GM19324 (cell line): ENCODE results near the gene SLPI.

Experiments
- ATAC-seq: cut with Tn5 transposase; IDR thresholded peaks from one replicate; pipeline ENCODE4 v1.9.1; 2021; ENCODE audit warnings: mild to moderate bottlenecking, moderate library complexity; ENCODE audit not compliant: unreplicated experiment, low FRiP score

The SLPI gene, protein sequence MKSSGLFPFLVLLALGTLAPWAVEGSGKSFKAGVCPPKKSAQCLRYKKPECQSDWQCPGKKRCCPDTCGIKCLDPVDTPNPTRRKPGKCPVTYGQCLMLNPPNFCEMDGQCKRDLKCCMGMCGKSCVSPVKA

DNA sequence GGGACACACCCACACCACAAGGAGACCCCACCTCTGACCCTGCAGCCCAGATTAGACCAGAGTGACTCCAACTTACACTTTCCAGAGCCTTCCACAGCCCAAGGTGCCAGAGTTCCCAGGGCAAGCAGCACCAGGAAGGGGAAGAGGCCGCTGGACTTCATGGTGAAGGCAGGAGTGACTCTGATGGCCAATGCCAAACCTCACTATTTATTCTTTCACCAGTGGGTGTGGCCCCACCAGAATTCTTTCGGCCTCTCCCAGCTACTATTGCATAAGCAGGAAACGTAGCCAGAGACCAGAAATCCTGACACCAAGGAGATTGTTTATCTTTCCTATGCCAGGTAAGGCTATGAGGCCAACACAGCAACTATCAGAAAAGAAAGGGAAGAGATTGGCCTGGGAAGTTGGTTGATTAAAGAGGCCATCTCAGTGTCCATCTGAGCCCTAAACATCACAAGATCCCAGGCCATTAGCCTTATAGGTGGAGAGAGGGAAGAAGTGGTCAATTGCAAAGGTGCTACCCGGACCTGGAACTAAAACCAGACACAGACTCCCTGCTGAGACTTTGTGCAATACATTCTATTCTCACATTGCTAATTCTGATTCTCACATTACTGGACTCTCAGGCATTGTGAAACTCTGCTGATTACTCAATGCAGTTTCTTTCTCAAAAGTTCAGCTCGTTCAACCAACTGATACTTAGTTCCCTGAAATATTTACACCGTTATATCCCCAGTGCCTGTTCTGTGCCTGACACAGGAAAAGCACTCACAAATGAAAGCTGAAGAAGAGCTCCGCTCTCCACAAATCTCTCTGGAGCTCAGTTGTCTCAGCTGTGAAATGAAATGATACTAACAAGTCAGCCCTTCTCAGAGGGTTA is at the start of gene SLPI:
Gene SLPI (minus strand): TSS at position 182 of the 880 bp plus-strand sequence. CDS start 21 bp downstream, at position 161.
- ATAC-seq, result no peak

- ATAC-seq, result no peak
Observed at GRCh38 chr20:45303586-45304463, 49.5 kb upstream of the SLPI start.

DNA sequence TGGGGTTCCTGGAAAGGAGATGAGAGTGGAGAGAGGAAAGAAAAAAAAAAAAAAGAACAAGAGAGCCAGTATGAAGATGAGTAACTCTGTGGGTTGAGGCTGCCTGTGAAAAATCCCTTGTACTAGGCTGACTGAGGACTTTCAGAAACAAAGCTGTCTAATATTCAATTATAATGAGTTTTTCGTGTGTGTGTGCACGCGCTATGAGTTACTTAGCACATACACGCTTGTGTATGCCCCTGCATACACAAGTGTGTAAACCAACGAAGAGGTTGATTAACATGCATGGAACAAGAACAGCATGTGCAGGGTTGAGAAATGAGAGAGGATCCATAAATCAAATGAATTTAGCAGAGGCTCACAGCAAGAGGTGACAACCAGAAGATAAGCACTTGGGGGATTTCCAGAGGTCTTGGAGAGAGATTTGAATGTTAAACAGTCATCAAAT is 47.5 kb upstream of the SLPI start:
- ATAC-seq, result no peak

DNA sequence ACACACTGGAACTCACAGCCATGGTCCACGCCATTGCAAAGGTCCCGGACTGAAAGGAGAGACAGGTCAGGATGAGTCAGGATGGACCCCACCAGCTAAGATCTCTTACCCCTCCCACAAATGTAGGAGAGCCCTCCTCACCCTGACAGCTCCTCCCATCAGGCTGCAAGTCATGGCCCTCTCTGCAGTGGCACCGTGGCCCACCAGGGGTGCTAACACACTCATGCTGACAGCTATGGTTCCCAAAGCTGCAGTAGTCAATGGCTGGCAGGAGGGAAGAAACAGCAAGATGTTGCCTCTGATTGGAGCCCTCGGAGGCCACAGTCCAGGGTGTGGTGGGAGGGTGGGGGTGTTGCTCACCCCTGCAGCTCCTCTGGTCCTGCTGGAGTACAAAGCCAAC is 46.6 kb upstream of the SLPI start:
- no peak for ATAC-seq

DNA sequence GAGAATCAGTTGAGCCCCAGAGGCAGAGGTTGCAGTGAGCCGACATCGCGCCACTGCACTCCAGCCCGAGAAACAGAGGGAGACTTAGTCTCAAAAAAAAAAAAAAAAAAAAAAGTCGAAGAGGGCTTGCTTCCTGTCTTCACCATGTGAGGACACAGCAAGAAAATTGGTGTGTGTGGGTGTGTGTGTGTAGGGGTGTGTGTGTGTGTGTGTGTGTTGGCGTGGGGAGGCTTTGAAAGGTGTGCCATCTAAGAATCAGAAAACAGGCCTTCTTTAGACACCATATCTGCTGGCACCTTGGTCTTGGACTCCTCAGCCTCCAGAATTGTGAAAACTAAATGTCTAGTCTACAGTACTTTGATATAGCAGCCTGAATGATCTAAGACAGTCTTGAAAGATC is 45.4 kb upstream of the SLPI start:
- ATAC-seq, result no peak

DNA sequence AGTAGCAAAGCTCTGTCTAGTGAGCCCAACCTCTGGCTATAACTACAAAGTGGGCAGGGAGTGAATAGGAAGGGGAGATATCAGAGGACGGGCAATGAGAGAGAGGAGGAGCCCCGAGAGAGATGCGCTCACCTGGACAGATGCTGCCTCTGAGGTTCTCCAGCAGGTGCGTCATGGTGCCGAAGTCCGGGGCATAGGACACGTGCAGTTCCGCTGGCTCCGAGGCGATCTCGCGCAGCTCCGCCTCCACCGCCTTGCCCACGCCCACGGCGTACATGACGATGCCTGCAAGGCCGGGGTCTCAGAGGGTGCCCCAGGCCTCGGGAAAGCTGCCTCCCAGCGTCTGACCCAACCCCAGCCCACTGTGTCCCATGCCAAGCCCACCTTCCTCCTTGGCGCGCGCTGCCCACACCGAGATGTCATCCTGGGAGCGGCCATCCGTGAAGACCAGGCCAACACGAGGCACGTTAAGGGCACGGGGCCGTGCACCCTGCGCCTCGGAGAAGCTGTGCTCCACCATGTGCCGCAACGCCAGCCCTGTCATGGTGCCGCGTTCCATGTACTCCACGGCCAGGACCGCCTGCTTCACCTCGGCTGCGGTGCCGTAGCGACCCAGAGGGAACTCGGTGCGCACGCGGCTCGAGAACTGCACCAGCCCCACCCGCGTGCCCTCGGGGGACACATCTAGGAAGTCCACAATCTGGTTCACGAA is 43.6 kb upstream of the SLPI start:
- ATAC-seq, result no peak

- no peak for ATAC-seq
Observed at GRCh38 chr20:45294659-45295058, 40.3 kb upstream of the SLPI start.

- no peak for ATAC-seq
Observed at GRCh38 chr20:45294003-45294368, 39.6 kb upstream of the SLPI start.

DNA sequence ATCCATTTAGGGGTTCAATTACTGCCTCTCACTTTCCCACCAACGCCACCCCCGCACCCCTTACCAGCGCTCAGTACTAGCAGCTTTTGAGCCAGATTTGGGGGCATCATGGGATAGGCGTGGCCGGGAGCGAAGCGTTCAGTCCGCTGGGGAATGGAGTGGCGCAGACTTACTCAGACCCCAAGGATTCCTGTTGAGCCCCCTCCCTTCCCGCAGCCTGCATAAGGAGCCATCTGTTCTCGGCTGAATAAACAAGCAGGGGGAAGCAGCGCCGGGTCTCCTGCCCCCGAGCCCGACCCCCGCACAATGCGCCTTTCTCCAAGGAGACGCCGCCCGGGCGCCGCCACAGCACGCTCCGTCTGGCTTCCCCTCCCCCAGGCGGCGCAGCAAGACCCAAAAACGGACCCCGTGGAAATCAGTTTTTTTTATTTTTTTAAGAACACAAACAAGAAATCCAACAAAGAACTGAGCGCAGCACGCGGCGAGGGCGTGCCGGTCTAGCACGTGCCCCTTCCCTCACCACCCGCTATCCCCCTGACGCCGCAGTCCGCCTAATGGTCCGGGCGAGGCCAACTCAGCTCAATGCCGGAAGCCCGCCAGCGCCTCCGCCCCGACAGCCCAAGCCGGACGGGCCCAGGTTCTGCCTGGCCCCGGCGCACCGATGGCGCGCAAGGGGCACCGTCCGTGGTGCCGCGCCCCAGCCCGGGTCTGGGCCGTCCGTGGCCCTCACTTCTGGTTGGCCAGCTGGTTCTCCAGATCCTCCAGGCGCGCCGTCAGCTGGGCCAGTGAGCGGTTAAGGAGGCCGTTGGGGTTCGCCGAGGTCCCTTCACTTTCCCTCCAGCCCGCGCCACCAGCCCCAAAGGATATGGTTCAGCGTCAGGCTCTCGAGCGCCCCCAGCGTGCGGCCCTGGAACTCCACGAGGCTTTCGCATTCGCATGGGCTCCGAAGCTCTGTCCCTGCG is 39.0 kb upstream of the SLPI start:
- no peak for ATAC-seq

DNA sequence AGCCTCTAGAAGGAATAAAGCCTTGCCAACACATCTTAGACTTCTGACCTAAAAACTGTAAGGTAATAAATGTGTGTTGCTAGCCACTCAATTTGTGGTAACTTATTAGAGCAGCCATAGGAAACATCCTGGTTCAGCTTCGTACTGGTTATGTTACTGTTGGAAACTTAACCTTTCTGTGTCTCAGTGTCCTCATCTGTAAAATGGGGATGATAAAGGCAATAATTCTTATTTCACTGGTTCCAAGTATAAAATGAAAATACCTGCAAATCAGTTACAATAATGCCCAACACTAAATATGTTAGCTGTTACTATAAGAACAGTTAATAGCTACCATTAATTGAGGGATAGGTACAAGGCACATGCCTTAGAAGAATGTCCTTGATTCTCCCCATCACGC is 38.0 kb upstream of the SLPI start:
- no peak for ATAC-seq

GRCh38 chr20:45291526-45291925 is 37.2 kb upstream of the SLPI start:
- no peak for ATAC-seq

- ATAC-seq, result no peak
Observed at GRCh38 chr20:45290677-45291355, 36.5 kb upstream of the SLPI start.

DNA sequence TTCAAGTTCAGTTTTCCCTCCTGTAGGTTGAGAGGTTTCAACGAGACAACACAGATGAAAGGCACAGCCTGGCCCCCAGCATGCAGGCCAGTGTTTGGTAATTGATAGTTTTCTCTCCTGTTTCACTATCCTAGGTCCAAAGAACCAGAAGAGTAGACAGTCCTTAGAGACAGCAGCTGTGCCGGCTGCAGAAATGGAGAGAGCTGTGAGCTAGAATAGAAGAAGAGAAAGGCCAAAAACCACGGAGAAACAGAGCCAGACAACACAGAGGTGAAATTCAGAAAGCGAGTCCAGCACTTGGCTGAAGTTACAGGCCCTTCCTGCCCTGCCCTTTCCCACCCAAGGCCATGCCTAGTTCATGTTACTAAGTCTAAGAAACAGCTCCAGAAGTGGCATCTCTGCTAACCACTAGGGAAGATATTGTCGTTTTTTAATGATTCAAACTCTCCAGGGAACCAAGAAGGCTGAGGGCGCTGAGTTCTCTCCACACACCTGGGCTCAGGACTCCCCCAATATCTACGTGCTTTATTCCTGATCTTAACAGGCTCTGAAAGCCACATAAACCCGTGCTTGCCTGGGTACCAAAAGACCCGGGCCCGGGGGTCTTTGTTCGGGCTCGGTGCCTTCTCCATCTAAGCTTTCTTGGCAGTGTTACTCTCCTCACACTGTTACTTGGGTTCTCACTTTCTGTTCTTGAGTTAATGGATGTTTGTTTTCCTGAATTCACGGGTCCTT is 35.7 kb upstream of the SLPI start:
- no peak for ATAC-seq

DNA sequence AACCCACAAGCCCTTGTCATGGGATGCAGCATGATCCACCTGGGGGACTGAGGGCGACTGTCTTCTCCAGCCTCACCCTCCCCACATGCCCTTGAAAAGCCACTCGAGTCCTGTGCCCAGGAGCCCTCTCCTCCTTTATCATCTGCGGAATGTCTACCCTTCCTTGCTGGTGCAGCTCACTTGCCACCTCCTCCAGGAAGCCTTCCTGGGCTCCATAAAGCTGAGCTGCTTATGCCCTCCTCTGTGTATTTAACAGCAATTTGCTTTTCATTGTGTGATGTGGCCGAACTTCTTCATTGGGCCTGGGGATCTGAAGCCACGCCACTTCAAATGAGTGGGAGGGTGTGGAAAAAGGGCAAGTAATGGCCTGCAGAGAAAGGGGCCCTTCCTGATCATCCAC is 34.5 kb upstream of the SLPI start:
- no peak for ATAC-seq

DNA sequence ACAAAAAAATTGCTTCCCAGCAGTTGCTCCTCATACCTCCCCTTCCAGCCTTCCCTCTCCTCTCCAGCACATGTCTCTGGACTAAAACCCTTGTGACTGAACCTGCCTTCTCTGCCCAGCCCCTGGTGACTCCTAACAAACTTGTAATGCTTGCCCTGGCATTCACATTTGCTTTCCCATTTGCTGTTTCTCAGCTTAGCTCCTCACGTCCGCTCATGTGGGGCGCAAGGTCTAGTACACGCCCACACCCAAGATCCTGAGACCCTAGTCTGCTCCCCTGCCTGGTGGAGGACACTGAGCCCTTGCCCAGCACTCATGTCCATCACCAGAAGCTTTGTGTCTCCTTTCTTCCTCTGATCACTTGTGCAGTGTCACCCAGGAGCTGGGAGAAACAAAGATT is 34.0 kb upstream of the SLPI start:
- ATAC-seq, result no peak

DNA sequence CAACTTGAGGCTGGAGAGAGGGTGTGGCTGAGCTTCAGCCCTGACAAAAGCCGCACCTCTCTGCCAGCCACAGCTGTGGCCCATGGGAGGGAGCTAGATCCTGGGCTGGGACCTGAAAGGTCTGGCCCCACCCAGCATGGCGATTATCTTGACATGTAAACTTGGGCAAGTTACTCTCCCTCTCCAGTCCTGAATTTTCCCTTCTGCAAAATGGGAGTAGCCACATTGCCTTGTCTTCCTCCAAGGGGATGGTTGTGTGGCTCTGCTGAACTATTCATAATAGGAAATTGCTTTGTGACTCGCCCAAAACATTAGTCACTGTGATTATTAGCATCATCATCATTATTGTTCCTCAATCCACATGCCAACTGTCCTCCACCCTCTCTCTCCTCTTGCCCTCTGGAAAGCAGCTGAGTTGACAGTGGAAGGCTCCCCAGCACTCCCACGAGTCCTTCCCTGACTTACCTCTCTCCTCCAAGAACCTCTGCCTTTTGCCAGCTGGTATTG is 29.2 kb upstream of the SLPI start:
- no peak for ATAC-seq

- ATAC-seq, result no peak
Observed at GRCh38 chr20:45282700-45283550, 28.6 kb upstream of the SLPI start.
